ENCODE results near the gene DOCK6.

DNA sequence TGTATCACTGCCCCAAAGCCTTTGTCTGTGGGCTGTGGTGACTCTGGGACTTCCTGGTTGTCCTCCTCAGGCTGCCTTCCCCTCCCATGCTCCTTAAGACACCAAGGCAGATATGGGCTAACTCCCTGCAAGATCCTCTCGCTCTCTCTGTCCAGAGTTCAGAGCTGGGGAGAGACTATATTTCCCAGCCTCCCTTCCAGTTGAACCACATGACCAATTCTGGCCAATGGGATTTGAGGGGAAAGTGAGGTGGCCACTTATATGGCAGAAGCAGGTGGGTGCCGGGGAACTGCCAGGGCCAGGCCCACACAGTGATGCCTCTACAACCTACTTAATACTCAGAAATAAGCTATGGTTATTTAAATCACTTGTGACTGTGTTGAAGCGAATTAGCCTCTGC is 39.1 kb downstream of the DOCK6 start:
- TF ChIP-seq POLR2AphosphoS5 (IDR thresholded peaks at IDR 0.05; ENCODE audit: low read depth, low read length) (no peak), CTCF (IDR thresholded peaks at IDR 0.05) (no peak)
